GM10266 (cell line): Measurements from ENCODE around the gene TRMT1.

ENCODE experiments used
- DNase-seq: peaks from one replicate; pipeline ENCODE4 v3.0.0; 2012; ENCODE audit errors: extremely low spot score
- TF ChIP-seq, protein P1 (sequence below): IDR thresholded peaks from 2 replicates; pipeline ENCODE4 v1.5.1; 2012; ENCODE audit warnings: mild to moderate bottlenecking, low read depth; ENCODE audit not compliant: control insufficient read depth, insufficient read depth; ENCODE audit errors: missing control alignments

TRMT1 gene

DNA sequence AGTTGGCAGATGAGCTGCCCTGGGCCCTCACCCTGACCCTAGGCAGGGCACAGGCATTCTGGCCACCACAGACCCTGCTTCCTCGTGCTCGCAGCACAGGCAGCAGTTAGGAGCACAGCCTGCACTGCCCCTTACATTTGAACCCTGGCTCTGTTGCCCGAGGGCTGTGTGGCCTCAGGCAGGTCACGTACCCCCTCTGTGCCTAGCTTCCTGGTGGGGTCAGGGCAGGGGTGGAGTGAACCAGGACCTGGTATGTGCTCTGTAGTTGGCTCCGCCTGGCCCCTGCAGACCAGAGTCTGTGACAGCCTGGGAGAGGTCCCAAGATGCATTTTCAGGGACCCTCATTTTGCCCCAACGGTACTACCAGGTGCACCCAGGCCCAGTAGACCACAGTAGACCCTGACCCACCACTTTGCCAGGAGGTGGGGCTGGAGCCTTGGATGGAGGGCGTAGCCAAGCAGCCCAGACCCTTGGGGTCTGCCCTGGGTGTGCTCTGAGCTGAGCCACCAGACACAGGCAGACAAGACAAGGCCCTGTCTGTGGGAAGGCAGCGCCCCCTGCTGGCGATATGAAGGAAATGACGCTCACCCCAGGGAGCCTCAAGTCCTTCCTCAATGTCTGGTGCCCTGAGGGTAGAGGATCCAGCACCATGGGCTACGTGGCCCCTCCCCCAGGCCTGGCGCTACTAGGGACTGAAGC lies 23.0 kb downstream of the TRMT1 start:
- TF ChIP-seq, protein P1, sequence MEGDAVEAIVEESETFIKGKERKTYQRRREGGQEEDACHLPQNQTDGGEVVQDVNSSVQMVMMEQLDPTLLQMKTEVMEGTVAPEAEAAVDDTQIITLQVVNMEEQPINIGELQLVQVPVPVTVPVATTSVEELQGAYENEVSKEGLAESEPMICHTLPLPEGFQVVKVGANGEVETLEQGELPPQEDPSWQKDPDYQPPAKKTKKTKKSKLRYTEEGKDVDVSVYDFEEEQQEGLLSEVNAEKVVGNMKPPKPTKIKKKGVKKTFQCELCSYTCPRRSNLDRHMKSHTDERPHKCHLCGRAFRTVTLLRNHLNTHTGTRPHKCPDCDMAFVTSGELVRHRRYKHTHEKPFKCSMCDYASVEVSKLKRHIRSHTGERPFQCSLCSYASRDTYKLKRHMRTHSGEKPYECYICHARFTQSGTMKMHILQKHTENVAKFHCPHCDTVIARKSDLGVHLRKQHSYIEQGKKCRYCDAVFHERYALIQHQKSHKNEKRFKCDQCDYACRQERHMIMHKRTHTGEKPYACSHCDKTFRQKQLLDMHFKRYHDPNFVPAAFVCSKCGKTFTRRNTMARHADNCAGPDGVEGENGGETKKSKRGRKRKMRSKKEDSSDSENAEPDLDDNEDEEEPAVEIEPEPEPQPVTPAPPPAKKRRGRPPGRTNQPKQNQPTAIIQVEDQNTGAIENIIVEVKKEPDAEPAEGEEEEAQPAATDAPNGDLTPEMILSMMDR, result peak; percentile 98
- DNase-seq, result peak; percentile 96

DNA sequence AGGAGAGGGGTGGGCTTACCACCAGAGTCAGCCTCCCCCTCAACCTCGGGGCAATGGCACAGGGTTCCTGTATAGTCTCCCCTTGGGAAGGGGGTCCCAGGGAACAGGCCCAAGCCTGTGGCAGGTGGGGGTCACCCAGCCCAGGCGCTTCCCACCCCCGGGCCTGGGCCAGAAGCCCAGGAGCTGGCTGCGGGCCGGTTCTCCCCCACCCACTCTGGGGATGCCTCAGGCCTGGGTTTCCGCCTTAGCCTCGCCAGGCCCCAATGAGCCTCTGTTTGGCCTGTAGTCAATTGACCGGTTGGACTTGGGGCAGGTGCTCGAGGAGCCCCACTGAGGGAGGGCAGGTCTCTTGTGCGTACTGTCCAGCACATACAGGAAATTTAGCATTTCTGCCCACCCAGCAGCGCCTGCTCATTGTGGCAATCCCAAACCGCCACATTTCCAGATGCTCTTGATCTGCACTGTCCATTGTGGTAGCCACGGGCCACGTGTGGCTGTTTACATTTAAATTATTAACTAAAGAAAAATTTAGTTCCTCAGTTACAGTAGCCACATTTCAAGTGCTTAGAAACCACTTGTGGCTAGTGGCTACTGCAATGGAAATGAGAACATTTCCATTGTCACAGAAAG lies 23.8 kb downstream of the TRMT1 start:
- no peak for DNase-seq
- TF ChIP-seq, protein P1, result no peak

DNA sequence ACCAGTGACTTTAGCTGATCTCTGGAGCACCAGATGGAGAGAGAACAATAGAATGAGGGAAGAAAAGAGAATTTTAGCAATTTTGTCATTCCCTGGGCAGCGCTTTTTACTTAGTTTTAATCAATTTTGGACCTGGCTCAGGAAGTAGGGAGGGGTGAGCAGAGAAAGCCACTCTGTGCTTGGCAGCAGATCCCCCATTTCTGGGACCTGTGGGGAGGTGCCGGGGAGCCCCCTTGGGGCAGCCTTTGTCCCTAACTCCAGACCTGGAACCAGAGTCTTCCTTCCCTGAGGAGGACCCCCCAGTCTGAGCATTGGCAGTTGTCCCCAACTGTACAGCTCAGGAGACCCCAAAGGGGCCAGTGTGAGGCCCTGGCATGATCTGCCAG lies 24.4 kb downstream of the TRMT1 start:
- TF ChIP-seq, protein P1, result no peak
- DNase-seq, result no peak

DNA sequence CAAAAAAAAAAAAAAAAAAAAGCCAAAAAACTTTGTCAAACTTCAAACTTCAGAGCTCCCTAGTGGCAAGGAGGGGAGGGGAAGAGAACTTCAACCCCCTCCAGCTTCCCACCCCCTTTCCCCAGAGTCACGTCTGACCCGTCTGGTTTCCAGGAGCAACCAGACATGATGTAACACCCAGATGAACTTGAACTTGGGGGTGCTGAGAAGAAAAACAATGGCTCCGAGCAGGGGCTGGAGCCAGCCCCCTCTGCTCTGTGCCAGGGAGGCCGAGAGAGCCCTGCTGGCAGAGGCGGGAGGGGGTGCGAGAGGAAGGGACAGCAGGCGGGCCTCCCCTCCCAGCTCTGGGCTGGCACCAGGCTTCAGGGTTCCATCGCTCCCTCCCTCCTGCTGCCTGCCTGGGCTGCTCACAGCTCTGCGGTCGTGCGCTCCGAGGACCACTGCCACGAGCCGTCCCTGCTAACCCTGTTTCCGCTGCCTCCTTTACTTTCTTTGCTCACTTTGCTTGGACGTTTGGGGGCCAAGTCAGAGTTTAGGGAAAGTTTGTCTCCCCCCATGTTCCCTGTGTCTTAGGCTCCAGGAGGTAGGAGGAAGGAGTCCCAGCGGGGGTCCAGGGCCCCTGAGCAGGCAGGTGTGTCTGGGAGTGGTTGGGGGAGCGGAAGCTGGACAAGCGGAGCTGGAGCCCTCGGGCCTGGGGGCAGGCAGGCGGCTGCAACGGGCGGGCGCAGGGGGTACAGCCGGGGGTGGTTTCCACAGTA lies 25.0 kb downstream of the TRMT1 start:
- TF ChIP-seq, protein P1, result no peak
- no peak for DNase-seq

DNA sequence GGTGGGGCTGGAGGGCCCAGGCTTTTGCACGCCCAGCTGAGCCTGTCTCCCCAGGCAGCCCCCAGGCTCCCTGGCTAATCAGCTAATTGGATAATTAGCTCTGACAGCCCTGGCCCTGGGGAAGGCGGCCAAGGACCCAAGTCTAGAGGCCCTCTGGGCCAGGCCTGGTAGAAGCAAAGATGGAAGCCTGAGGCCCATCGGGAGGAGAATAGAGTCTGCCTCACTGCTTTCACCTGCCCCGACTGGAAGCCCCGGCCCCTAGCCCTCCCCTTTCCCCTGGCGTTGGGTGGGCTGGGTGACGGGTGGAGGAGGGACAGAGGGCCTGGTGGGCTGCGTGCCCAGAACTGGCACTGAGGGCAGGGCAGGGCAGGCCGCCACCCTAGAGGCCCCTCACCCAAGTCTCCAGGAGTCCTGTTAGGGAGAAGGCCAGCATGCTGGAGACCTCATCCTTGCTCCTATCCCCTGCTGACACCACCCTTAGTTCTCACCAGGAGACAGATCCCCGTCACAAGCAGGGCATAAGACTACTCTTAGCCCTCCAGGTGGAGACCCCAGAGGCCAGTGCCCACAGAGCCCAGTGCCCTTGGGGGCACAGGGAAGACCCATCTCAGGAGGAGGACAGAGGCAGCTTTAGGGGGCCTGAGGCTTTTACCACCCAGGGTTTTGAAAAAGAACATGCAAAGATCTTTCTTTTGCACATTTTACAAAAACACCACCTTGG lies 25.9 kb downstream of the TRMT1 start:
- TF ChIP-seq, protein P1, result no peak
- DNase-seq, result no peak

DNA sequence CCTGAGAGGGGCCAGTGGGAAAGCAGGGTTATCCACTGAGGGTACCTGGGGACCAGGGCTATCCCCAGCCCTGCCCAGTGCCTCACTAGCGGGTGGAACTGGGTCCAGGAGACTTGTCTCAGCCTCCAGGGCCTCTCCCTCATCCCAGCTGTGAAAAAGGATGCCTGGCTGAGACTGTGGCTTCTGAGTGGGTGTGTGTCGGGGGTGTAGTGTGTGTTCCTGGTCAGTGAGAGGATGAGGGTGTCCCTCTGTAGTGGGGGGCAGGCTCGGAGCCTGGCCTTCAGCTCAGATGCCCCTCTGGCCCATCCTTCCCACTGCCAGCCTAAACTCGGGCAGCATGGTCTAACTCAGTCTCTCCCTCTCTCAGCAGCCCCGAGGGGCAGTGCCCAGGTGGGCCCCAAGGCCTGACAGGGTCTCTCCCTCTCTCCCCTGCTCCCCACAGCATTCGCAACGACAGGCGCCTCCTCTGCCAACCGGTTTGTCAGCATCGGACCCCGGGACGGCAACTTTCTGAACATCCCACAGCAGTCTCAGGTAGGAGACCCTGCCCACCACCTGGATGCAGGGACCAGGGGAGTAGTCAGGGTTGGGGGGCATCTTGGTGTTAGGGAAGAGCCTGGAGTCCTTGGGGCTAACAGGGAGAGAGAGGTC lies 26.6 kb downstream of the TRMT1 start:
- DNase-seq, result no peak

More for the DNA sequence above, 26.6 kb downstream of the TRMT1 start:
- TF ChIP-seq, protein P1, result no peak
